T follicular helper cell (primary cell): ENCODE measurements around the gene CTXND1.
"Not testable (repeated sequence)": the region's sequence is repeated elsewhere in the genome, so short reads cannot be mapped to it uniquely, and the experiment has no call there.

Experiments used
- DNase-seq: peaks from one replicate; pipeline ENCODE4 v3.0.0-alpha.2; 2020; ENCODE audit warnings: low read depth

CTXND1 gene

GRCh38 chr15:80159811-80160569 lies 92.0 kb downstream of the CTXND1 start:
- no peak for DNase-seq

GRCh38 chr15:80159301-80159700 lies 92.7 kb downstream of the CTXND1 start:
- no peak for DNase-seq

GRCh38 chr15:80157215-80157614 lies 94.8 kb downstream of the CTXND1 start:
- no peak for DNase-seq

DNA sequence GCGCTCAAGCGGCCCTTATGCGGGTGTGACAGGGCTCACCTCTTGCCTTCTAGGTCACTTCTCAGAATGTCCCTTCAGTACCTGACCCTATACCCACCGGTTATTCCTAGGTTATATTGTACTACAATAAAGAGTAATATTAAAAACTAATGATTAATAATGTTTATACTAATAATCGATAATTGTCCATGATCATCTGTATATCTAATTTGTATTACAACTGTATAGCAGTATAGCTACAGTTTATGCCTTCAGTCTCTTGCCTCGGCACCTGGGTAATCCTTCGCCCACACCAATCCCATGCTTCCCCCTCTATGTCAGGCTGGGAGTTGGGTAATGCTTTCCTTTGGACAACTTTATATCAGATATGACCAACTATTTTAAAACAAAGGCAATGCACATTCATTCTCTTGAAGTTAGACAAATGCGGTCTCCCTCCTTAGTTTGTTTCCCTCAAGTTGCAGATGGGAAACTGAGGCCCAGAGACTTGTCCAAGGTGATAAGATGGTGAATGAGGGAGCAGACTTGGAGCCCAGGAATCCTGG lies 95.8 kb downstream of the CTXND1 start:
- DNase-seq: no peak

DNA sequence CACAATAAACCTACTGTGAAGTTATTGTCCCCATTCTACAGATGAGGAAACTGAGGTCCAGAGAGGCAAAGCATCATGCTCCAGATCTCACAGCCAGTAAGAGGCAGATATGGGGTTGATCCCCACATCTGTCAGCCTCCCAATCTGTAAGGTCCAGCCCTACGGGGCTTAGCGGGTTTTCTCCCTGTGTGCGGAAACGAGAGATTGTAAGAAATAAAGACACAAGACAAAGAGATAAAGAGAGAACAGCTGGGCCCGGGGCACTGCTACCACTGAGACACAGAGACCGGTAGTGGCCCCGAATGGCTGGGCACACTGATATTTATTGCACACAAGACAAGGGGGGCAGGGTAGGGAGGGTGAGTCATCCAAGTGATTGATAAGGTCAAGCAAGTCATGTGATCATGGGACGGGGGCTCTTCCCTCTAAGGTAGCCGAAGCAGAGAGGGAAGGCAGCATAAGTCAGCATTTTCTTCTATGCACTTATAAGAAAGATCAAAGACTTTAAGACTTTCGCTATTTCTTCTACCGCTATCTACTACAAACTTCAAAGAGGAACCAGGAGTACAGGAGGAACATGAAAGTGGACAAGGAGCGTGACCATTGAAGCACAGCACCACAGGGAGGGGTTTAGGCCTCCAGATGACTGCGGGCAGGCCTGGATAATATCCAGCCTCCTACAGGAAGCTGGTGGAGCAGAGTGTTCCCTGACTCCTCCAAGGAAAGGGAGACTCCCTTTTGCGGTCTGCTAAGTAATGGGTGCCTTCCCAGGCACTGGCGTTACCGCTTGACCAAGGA lies 96.4 kb downstream of the CTXND1 start:
- DNase-seq: not testable (repeated sequence)

GRCh38 chr15:80155001-80155377 lies 97.0 kb downstream of the CTXND1 start:
- no peak for DNase-seq

DNA sequence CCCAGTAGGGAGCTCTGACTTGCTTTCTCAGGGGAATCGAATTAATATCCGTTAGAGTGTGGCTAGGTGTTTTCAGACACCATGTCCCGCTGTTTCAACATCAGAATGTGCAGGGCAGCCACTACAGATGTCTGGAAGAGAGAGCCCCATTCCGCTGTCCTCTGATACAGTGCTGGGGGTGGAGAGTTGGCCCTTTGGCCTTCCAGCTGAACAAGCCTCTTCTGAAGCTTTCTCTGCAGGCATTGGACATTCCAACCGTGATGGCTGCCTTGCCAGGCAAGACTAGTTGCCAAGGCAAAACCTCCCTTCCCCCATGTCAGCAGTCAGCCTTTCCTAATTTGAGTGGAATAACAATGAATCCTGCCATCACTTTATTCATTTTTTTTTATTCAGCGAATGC lies 97.7 kb downstream of the CTXND1 start:
- no peak for DNase-seq

DNA sequence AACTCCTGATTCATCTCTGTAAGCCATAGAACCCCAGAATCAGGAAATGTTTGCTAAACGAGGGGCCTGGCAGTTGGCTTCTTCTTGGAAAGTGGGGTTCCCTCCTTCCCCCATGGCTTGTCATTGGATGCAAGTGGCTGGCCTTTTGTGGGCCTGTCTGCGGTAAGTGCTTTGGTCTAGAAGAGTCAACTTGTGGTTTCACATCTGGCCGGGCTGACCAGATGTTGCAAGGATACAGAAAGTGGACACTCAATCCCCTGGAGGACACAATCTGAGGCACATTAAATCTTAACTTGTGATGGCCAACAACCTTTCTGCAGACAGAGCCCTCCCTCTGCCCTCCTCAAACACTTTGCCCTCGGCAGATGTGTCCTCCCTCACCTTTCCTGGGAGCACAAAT lies 98.1 kb downstream of the CTXND1 start:
- DNase-seq: no peak

DNA sequence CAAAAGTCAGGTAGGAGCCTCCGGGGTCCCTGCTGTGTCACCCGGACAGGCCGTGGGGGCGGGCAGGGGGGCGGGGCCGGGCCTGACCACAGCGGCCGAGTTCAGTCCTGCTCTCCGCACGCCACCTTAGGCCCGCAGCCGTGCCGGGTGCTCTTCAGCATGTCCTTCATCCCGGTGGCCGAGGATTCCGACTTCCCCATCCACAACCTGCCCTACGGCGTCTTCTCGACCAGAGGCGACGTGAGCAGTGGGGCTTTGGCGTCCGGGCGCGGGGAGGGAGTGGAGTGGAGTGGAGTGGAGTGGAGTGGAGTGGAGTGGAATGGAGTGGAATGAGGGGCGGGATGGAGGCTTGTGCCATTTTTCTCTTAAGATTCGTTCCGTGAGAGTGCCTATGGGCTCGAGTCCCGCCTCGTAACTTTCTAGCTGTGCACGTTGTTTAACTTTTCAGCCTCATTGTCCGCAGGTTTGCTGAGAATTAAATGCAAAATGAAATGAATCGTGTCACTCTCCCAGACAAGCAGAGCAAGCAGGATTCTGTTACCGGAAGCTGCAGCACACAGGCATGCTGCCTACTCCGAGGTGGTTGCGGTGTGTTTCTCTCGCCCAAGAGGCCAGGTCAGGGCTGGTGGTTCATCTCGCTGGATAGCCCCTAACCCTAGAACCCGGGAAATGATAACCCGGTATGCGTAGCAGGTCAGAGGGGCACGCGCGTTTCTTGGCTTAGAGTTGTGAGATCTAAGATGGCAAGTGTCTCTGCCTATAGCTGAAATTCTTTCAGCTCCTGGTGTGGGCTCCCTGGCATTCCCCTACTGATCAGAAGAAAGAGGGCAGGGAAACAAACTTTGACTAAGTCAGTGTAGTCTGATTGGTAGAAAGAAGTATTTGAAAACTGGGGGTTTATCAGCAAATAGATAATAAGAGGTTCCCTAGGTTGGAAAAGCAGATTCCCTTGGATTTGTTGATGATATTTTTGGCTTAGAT lies 98.8 kb downstream of the CTXND1 start, which contains the start of gene FAH:
Gene FAH (plus strand): TSS at position 104 of the 981 bp plus-strand sequence. CDS start 56 bp downstream, at position 160.
- no peak for DNase-seq

- peak; percentile 86 for DNase-seq
These were observed 99.7 kb downstream of the CTXND1 start for GRCh38 chr15:80152180-80152895.

DNA sequence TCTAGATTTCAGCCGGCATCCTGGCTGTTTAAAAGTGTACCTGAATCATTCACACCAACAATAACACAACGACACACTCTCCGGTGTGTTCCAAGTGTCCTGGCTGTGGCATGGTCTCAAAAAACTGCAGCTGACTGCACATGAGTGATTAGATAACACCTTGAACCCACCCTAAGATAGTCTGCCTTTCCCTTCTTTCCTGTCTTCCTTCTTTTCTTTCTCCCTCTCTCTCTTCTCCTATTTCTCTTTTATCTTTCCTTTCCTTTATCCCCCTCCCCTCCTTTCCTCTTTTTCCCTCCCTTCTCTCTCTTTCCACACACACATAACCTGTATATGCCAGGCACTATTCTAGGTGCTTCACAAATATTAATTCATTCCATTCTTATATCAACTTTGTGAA lies 100.4 kb downstream of the CTXND1 start:
- DNase-seq: no peak

DNA sequence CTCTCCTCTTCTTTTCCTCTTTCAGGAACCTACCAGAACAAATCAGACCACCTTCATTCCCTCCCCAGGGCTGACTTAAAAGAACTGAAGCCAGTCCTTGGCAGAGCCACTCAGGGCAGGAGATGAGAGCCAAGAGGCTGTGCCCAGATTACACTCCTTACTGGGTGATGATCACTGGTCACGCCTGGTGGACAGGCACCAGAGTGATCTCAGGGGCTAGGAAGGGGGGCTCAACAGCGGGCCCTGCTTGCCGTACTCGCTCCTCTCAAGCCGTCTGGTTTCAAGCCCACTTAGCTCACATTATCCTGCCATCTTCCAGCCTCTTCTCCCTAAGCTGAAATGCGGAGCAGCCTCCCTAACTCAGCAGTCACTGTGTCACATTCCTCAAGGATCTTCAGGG lies 100.9 kb downstream of the CTXND1 start:
- DNase-seq: no peak
